Ramos (cell line): ENCODE data around the gene TP53I11.

Experiments used
- in situ Hi-C: fragments of 300-500 bp; cut with MboI; formaldehyde crosslinking; loops from one replicate; pipeline ENCODE4 v1.14.3; 2022; ENCODE audit warnings: low sequenced_read_pairs; ENCODE audit not compliant: unreplicated experiment

The TP53I11 gene

GRCh38 chr11:44960200-44960845 lies 9.6 kb upstream of the TP53I11 start:
- in situ Hi-C loops = no loop called here

GRCh38 chr11:44959064-44959463 lies 8.4 kb upstream of the TP53I11 start:
- in situ Hi-C loops = no loop called here

GRCh38 chr11:44957776-44958564 lies 7.3 kb upstream of the TP53I11 start:
- in situ Hi-C loops = no loop called here

GRCh38 chr11:44957040-44957515 lies 6.4 kb upstream of the TP53I11 start:
- in situ Hi-C loops = no loop called here

- in situ Hi-C loops = no loop called here
These were observed 4.5 kb upstream of the TP53I11 start for GRCh38 chr11:44955015-44955738.

- in situ Hi-C loops = no loop called here
These were observed 3.6 kb upstream of the TP53I11 start for GRCh38 chr11:44954051-44954906.

- in situ Hi-C loops = no loop called here
These were observed 2.0 kb upstream of the TP53I11 start for GRCh38 chr11:44952500-44953260.

- in situ Hi-C loops = no loop called here
These were observed 1.4 kb upstream of the TP53I11 start for GRCh38 chr11:44952082-44952481.

GRCh38 chr11:44950031-44950624 lies 555 bp downstream of the TP53I11 start:
- in situ Hi-C loops = no loop called here

- in situ Hi-C loops = no loop called here
These were observed 1.3 kb downstream of the TP53I11 start for GRCh38 chr11:44949160-44950030.

- in situ Hi-C loops = no loop called here
These were observed 2.5 kb downstream of the TP53I11 start for GRCh38 chr11:44948155-44948554.

- in situ Hi-C loops = no loop called here
These were observed 3.6 kb downstream of the TP53I11 start for GRCh38 chr11:44947114-44947513.

- in situ Hi-C loops = no loop called here
These were observed 4.4 kb downstream of the TP53I11 start for GRCh38 chr11:44946263-44946662.

- in situ Hi-C loops = no loop called here
These were observed 5.0 kb downstream of the TP53I11 start for GRCh38 chr11:44945666-44946065.

GRCh38 chr11:44944853-44945235 lies 5.8 kb downstream of the TP53I11 start:
- in situ Hi-C loops = no loop called here

- in situ Hi-C loops = no loop called here
These were observed 6.4 kb downstream of the TP53I11 start for GRCh38 chr11:44944181-44944852.

GRCh38 chr11:44943696-44944095 lies 7.0 kb downstream of the TP53I11 start:
- in situ Hi-C loops = no loop called here

- in situ Hi-C loops = no loop called here
These were observed 7.6 kb downstream of the TP53I11 start for GRCh38 chr11:44943118-44943517.
